Common myeloid progenitor, CD34-positive (primary cell): ENCODE results near the gene SMIM28.

Experiments
- CTCF ChIA-PET: fragments of 350-600 bp; sonication (Branson Sonifier 250); formaldehyde crosslinking; loops from one replicate; lab custom pipeline; 2021; ENCODE audit warnings: antibody characterized with exemption; lab: Charles Lee
- POLR2A ChIA-PET: fragments of 350-600 bp; sonication (Branson Sonifier 250); formaldehyde crosslinking; loops from one replicate; lab custom pipeline; 2021; ENCODE audit warnings: antibody characterized with exemption; lab: Charles Lee
- DNase-seq, 3 donors: peaks; one replicate each; pipeline versions ENCODE4 v3.0.0 to v3.0.0-alpha.2; 2013
- H3K27ac ChIP-seq, 2 experiments: 1 replicate in 1 of 2; 2 replicates in 1 of 2; pipeline ENCODE4 v1.7.0; 2013; ENCODE audit warnings: inconsistent platforms in 2 of 2, low read length in 2 of 2, mild to moderate bottlenecking in 2 of 2, low read depth in 1 of 2, moderate library complexity in 1 of 2; ENCODE audit not compliant: severe bottlenecking in 2 of 2, insufficient read depth in 1 of 2, poor library complexity in 1 of 2
- H3K27me3 ChIP-seq, 5 experiments: replicated peaks in 2 of 5; 1 replicate in 3 of 5; 2 replicates in 2 of 5; pipeline versions ENCODE4 v1.6.1 to v1.7.0; 2013; ENCODE audit warnings: low read length in 4 of 5, mild to moderate bottlenecking in 2 of 5, moderate library complexity in 2 of 5, inconsistent platforms in 1 of 5; ENCODE audit not compliant: insufficient read depth in 5 of 5, control insufficient read depth in 4 of 5
- H3K36me3 ChIP-seq, 4 experiments: 1 replicate in 2 of 4; 2 replicates in 2 of 4; pipeline versions ENCODE4 v1.6.1 to v1.7.0; 2013; ENCODE audit warnings: low read length in 3 of 4, control low read depth in 1 of 4, mild to moderate bottlenecking in 1 of 4; ENCODE audit not compliant: control insufficient read depth in 4 of 4, insufficient read depth in 4 of 4
- H3K4me1 ChIP-seq, 4 experiments: 1 replicate in 3 of 4; 2 replicates in 1 of 4; pipeline versions ENCODE4 v1.6.1 to v1.7.1; 2013; ENCODE audit warnings: low read length in 3 of 4, mild to moderate bottlenecking in 3 of 4, control low read depth in 1 of 4, inconsistent platforms in 1 of 4, moderate library complexity in 1 of 4; ENCODE audit not compliant: control insufficient read depth in 4 of 4, insufficient read depth in 4 of 4; ENCODE audit errors: control extremely low read depth in 1 of 4
- H3K4me3 ChIP-seq, 7 experiments: 1 replicate in 4 of 7; 2 replicates in 3 of 7; pipeline versions ENCODE4 v1.5.1 to v1.7.0; 2013; ENCODE audit warnings: mild to moderate bottlenecking in 7 of 7, low read length in 6 of 7, moderate library complexity in 6 of 7, inconsistent platforms in 2 of 7, low read depth in 2 of 7, control low read depth in 1 of 7; ENCODE audit not compliant: insufficient read depth in 4 of 7, control insufficient read depth in 1 of 7; ENCODE audit errors: extremely low read depth in 1 of 7
- H3K9me3 ChIP-seq, 5 experiments: 1 replicate in 4 of 5; 2 replicates in 1 of 5; pipeline versions ENCODE4 v1.6.1 to v1.7.1; 2013; ENCODE audit warnings: low read length in 4 of 5, mild to moderate bottlenecking in 2 of 5, inconsistent platforms in 1 of 5, low read depth in 1 of 5, moderate library complexity in 1 of 5; ENCODE audit not compliant: control insufficient read depth in 4 of 5, insufficient read depth in 2 of 5; ENCODE audit errors: control extremely low read depth in 1 of 5
- WGBS: methylation state at CpG from one replicate; pipeline ENCODE4 v1.1.5; 2013; ENCODE audit not compliant: insufficient coverage; 5-methylcytosine and 5-hydroxymethylcytosine counted together

The SMIM28 gene

DNA sequence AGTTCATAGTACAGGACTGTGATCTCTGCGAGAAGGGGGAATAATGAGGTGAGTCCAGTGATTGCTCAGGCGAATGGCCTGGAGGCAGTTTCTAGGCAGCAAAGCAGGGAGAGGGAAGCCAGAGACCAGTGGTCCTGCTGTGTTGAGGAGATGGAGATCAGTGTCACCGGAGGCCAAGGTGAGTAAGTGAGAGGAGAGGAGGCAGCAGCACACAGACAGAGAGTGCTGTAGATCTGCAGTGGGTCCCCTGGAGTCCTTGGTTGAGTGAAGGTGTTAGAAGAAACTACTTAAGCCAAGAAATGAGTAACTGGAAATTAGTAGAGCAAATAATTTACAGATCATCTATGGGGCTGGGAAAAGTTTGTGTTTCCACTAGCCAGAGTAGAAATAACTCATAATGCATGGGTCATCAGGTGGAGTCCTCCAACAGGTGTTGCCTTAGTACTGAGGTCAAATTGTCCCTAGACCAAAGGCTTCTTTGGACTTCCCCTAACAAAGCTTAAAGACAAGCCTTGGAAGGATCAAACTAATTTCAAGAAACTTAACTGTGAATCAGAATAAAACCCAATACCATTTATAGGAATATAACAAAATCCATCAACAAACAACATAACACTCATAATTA is 39.9 kb downstream of the SMIM28 start:
- CTCF ChIA-PET, result interaction anchor here (5.3 kb wide), 1 partner anchor 13 kb away, joined by 26 read pairs; the partner anchor contains the start of gene HEBP2
- 97% methylated on average over 3 of the region's 3 CpGs for WGBS
- H3K36me3 ChIP-seq, result peaks cover 12 to 56% (median 35%) of the 10 kb centered on the region in 4 experiments

GRCh38 chr6:138418118-138418742 is 40.5 kb downstream of the SMIM28 start:
- Histone ChIP-seq H3K9me3 (peaks cover 0 to 11% (median 2%) of the 10 kb centered on the region in 5 experiments), H3K4me1 (peaks cover 2 to 8% (median 3%) of the 10 kb centered on the region in 4 experiments), H3K4me3 (no peak overlapping the region), H3K27ac (no peak overlapping the region), H3K36me3 (peaks cover 12 to 50% (median 30%) of the 10 kb centered on the region in 4 experiments), H3K27me3 (no peaks in the 10 kb centered on the region)
- DNase-seq, result no peak
- POLR2A ChIA-PET, result no interaction called here
- CTCF ChIA-PET, result interaction anchor here (5.3 kb wide), 1 partner anchor 14 kb away, joined by 26 read pairs; the partner anchor contains the start of gene HEBP2
- WGBS, result 100% methylated on average over 2 of the region's 3 CpGs

More for the DNA sequence above, 39.9 kb downstream of the SMIM28 start:
- Histone ChIP-seq H3K4me3 (no peak overlapping the region), H3K27ac (no peak overlapping the region), H3K27me3 (no peaks in the 10 kb centered on the region), H3K9me3 (peaks cover 0 to 11% (median 2%) of the 10 kb centered on the region in 5 experiments), H3K4me1 (peaks cover 0 to 2% (median under 1%) of the 10 kb centered on the region in 4 experiments)
- DNase-seq, result no peak
- POLR2A ChIA-PET, result no interaction called here

DNA sequence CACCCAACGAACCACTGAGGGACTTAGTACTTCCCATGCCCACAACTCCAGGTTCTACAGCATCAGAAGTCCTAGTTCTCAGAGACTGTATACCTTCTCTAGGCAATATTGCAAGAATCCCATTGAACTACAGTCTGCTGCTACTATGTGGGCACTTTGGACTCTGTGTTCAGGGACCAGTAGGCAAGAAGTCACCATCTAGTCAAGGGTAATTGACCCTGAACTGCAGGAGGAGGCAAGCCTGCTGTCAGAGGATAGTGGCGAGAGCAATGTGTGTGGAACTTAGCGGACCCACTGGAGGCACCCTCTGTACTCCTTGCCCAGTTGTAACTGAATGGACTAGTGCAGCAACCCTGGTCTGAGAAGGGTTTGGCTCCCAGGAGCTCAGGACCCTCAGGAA is 42.1 kb downstream of the SMIM28 start:
- ChIA-PET POLR2A (interaction anchor here (0.6 kb wide), 1 partner anchor 27 kb away, joined by 3 read pairs; no protein-coding TSS in a partner anchor), CTCF (interaction anchor here (0.6 to 1.3 kb wide), 2 partner anchors 17 to 56 kb away, joined by 3 to 4 read pairs; no protein-coding TSS in a partner anchor)
- no peak overlapping the region for H3K4me3 ChIP-seq
- H3K27me3 ChIP-seq, result no peaks in the 10 kb centered on the region
- peaks cover 2 to 11% (median 5%) of the 10 kb centered on the region in 4 experiments for H3K4me1 ChIP-seq
- DNase-seq, result no peak
- WGBS, result 100% methylated on average over 3 of the region's 3 CpGs
- peaks cover 0 to 11% (median 2%) of the 10 kb centered on the region in 5 experiments for H3K9me3 ChIP-seq
- peaks cover 2 to 35% (median 23%) of the 10 kb centered on the region in 4 experiments for H3K36me3 ChIP-seq
- H3K27ac ChIP-seq, result no peak overlapping the region

- no peak overlapping the region for H3K4me3 ChIP-seq
- peaks cover 2 to 31% (median 23%) of the 10 kb centered on the region in 4 experiments for H3K36me3 ChIP-seq
- ChIA-PET POLR2A (interaction anchor here (0.6 kb wide), 1 partner anchor 27 kb away, joined by 3 read pairs; no protein-coding TSS in a partner anchor), CTCF (interaction anchor here (0.6 to 1.3 kb wide), 2 partner anchors 18 to 56 kb away, joined by 3 to 4 read pairs; no protein-coding TSS in a partner anchor)
- peaks cover 0 to 11% (median 2%) of the 10 kb centered on the region in 5 experiments for H3K9me3 ChIP-seq
- peaks cover 2 to 11% (median 5%) of the 10 kb centered on the region in 4 experiments for H3K4me1 ChIP-seq
- DNase-seq, result no peak
- no peaks in the 10 kb centered on the region for H3K27me3 ChIP-seq
- H3K27ac ChIP-seq, result no peak overlapping the region
- WGBS, result 94% methylated on average over 4 of the region's 4 CpGs
Observed at GRCh38 chr6:138420356-138420755, 42.7 kb downstream of the SMIM28 start.

- ChIA-PET POLR2A (no interaction called here), CTCF (interaction anchor here (1.0 to 1.3 kb wide), 2 partner anchors 15 to 18 kb away, joined by 3 to 4 read pairs; no protein-coding TSS in a partner anchor)
- Histone ChIP-seq H3K27me3 (no peaks in the 10 kb centered on the region), H3K36me3 (peaks cover 2 to 31% (median 20%) of the 10 kb centered on the region in 4 experiments), H3K4me3 (no peak overlapping the region), H3K4me1 (peaks cover 2 to 11% (median 5%) of the 10 kb centered on the region in 4 experiments), H3K27ac (no peak overlapping the region), H3K9me3 (peaks cover 0 to 11% (median 2%) of the 10 kb centered on the region in 5 experiments)
- no CpG with 5 or more reads among the region's 6 CpGs for WGBS
- DNase-seq, result no peak
Observed at GRCh38 chr6:138421089-138421488, 43.4 kb downstream of the SMIM28 start.

- ChIA-PET POLR2A (no interaction called here), CTCF (interaction anchor here (1.0 to 1.9 kb wide), 3 partner anchors 16 to 166 kb away, joined by 3 to 6 read pairs (median 5); no protein-coding TSS in a partner anchor)
- Histone ChIP-seq H3K9me3 (peaks cover 0 to 11% (median 2%) of the 10 kb centered on the region in 5 experiments), H3K36me3 (peaks cover 2 to 28% (median 19%) of the 10 kb centered on the region in 4 experiments), H3K4me3 (no peak overlapping the region), H3K27me3 (no peaks in the 10 kb centered on the region), H3K27ac (no peak overlapping the region), H3K4me1 (peaks cover 2 to 11% (median 5%) of the 10 kb centered on the region in 4 experiments)
- no peak for DNase-seq
- WGBS, result 98% methylated on average over 10 of the region's 10 CpGs
Observed at GRCh38 chr6:138421608-138422007, 43.9 kb downstream of the SMIM28 start.
